OCI-M2 (cell line): ENCODE measurements around the gene SURF4.

Source experiments
- DNase-seq: peaks from one replicate; lab custom pipeline; 2025; ENCODE audit not compliant: unreplicated experiment; lab: John Stamatoyannopoulos, UW

Gene SURF4

DNA sequence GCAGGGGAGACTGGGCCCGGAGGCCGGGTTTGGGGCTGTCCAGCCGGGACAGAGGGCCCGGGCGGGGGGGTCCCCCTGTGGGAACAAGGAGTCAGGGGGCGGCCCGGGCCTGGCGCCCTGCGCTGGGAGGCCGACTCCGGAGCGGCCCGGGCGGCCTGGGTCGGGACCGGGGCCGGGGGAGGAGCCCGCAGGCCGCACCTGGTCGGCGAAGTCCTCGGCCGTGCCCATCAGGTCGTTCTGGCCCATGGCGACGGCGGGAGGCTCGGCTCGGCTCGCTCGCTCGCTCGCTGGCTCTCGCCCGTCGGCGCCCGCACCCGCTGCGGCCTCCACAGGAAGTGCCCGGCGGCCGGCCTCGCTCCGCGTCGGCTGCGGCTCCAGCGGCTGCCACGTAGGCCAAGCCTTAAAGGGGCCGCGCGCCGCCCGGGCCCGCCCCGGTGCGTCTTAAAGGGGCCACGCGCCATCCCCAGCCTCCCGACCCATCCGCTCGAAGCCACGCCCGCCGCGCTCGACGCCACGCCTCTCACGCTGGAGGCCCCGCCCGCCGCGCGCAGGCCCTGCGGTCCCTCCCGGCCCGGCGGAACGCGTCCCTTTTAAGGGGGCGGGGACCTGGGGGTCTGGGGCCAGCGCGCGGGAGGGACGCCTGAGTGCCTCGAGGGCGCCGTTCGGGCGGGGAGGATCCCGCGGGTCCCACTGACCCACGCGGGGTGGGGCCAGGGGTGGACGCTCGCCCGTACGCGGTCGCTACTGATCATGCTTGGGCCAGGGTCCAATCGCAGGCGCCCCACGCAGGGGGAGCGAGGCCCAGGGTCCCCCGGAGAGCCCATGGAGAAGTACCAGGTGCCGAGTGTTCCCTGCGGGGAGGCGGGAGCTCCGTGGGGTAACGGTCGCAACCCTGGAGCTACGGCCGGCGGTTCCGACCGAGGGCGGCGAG lies at the start of gene SURF4, which contains the start of gene STKLD1:
TSS of gene SURF4 (minus strand) at position 337 of the 931 bp plus-strand sequence. CDS start at position 246, 91 bp downstream.
TSS of gene STKLD1 (plus strand) at position 643 of the 931 bp plus-strand sequence. CDS start at position 751, 108 bp downstream.
- DNase-seq = peak; percentile 54

DNA sequence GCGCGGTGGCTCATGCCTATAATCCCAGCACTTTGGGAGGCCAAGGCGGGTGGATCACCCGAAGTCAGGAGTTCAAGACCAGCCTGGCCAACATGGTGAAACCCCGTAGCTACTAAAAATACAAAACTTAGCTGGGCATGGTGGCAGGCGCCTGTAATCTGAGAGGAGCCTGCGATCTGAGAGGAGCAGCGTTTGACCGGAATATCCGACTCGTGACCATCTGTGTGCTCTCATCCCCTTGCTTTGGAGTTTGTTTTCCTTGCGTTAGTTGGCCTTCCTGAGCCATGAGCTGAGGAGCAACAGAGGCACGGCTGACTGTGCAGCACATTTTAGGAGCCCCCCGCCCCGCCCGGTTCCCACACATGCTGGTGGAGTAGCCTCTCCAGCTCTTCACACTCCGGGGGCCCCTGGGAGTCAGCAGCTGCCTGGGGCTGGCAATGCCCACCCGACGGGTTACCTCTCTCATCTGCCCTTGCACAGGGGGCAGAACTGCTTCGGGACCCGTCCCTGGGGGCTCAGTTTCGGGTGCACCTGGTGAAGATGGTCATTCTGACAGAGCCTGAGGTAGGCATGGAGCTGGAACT lies 49.3 kb upstream of the SURF4 start:
- DNase-seq = no peak

DNA sequence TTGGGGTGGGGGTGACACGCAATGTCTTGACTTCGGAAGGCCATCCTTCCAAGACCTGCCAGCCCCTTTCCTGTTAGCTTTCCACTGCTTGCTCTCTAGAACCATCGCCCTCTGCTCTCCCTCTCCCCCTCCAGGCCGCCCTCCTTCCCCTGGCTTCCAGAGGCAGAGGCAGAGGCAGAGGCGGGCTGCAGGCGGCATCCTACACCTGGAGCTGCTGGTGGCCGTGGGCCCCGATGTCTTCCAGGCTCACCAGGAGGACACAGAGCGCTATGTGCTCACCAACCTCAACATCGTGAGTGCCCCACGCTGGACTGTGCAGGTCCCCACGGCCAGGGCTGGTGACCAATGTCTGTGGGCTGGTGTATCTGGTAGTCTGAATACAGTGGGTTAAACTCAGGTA lies 48.3 kb upstream of the SURF4 start:
- no peak for DNase-seq

DNA sequence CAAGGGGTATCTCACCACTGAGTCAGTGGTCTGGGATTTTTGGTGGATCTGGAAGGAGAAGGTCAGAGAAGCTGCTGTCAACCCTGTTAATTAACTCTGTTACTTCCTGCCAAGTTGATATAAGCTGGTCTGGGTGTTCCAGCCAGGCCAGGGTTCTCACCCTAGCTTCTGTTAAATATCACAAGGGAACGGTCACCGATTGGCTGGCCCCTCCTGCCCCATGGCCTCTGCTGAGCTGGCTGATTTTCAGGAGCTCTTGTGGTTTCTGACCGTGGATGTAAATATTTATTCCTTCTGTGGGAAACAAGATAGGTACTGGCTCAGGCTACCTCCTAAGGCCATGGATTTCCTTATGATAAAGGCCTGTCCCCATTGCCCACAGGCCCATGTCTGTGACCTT lies 47.4 kb upstream of the SURF4 start:
- DNase-seq = no peak

DNA sequence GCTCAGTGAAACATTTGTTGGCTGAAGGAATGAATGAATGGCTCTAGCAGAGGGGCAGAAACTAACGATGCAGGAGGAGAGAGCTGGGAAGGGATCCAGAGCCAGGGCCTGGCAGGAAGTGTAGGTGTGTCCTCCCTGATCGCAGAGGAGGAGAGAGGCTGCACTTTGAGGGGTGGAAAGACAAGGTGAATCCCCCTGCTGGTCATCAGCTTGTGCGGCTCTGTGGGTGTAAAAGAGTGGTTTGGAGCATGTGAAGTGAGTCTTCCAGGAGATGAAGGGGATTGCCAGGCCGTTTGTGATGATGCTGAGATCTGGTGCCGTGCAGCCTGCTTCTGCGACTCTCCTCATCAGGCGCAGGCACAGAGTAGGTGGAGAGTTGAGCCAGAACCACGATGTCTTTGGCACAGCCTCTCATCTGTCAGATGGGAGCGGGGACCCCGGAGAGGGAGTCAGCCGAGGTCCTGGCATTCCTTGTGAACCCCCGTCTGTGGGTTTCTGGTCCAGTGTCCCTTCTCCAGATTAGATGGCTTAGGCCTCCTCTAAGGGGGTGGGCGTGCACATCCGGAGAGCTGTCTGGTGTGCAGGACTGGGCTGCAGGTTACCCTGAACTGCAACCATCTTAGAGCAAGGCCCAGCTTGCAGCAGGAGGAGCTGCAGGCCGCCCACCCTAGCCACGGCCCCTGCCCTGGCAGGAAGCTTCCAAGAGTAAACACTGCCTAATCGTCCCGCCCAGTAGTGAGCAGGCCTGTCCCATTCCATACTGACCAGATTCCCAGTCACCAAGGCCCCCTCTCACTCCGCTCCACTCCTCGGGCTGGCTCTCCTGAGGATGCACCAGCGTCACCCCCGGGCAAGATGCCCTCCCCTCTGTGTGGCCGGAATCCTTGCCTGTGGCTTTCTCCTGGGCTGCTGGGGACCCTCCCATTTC lies 46.0 kb upstream of the SURF4 start, which contains the start of gene ADAMTS13:
TSS of gene ADAMTS13 (plus strand) at position 753 of the 928 bp plus-strand sequence. CDS start at position 830, 77 bp downstream.
- no peak for DNase-seq

DNA sequence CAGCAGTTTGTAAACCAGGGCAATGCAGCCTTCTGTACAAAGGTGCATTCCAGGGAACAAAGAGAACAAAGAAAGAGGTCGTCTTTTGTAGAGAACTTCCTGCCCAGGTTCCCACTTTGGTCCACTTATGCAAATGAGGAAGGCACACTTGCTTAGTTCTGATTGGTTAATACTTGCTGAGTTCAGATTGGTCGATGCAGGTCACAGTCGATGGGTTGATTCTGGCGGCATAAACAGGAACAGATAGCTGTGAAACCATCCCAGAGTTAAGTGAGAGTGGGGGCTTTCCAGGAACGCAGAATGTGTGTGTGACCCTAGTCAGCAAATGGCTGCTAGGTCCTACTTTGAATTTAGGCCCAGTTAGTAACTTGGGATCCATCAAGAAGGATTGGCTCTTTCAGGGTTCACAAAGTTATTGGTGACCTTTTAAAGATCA lies 44.5 kb upstream of the SURF4 start:
- DNase-seq = no peak

DNA sequence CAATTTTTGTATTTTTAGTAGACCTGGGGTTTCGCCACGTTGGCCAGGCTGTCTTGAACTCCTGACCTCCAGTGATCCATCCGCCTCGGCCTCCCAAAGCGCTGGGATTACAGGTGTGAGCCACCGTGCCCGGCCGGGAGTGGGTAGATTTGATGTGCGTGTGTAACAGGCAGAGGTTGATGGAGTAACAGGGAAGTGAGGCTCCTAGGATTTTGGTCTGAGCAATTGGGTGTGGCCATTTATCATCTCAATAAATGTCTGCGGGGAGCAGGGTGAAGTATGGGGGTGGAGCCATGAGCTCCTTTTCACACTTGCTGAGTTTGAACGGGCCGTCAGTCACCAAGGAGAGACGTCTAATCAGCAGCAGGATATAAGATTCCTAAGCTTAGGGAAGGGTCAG lies 43.1 kb upstream of the SURF4 start:
- no peak for DNase-seq

DNA sequence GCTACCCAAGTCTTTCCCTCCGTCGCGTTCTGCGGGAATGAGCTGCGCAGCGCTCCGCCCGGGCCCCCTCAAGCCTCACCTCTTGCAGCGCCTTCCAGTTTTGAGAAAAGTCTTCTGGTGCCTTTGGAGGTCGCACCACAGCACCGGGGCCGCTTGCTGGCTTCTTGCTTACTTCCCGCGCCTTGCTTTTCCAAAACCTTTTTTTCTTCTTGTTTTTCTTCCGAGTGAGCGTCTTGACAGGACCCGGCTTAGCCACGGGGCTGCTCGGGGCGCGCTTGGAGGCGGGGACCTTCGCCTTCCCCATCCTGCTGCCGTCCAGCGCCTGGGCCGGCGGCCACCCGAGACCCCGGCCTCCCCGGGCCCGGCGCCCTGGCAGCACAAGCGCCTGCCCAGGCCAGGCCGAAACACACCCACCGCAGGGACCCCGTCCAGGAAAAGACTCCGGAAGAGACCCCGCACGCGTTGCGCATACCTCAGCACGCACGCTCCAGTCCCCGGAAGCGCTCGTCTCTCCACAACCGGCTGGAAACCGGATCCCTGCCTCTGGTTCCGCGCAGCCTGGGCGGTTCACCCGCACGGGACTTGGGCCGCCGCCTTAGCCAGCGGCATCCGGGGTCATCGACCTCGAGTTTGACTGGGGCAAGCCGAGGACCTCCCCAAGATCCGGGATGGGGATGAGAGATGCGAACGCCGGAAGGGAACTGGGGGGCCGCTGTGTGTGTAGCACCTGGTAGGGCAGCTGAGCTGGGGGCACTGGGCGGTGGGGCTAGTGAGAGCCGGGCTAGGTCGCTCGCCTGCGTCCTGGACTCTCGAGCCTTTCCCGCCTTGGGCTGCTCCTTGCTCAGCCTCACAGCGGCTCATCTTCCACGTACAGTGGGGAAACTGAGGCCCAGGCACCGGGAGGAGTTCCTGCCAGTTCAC lies 41.9 kb upstream of the SURF4 start, which contains the start of gene REXO4:
TSS of gene REXO4 (minus strand) at position 470 of the 921 bp plus-strand sequence. CDS start at position 304, 166 bp downstream.
- peak; percentile 20 for DNase-seq

DNA sequence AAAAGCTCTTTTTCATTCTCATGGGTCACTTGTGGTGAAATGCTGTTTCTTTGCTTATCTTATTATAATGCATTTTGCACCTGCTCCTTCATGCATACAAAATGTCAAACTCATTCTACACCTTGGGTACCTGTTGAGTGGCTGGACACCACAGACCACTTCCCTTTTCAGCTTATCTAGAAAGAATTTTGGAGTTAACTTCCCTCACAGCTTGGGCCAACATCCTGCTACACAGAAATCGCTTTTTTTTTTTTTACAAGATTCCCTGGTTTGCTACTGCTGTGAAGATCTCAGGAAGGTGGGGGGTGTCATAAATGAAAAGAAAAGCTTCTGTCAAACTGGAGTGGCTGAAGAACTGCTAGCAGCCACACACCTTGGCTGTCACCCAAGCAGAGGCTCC lies 39.3 kb upstream of the SURF4 start:
- DNase-seq = no peak

DNA sequence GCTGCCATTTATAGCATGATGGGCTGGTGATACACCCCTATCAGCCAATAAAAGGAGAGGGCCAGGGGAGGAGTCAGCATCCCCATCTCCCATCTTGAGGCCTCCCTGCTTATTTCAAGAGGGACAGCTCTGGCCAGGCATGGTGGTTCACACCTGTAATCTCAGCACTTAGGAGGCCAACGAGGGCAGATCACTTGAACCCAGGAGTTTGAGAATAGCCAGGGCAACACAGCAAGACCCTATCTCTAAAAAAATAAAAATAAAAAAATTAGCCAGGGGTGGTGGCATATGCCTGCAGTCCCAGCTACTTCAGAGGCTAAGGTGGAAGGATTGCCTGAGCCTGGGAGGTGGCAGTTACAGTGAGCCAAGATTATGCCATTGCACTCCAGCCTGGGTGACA lies 32.2 kb upstream of the SURF4 start:
- DNase-seq = no peak

DNA sequence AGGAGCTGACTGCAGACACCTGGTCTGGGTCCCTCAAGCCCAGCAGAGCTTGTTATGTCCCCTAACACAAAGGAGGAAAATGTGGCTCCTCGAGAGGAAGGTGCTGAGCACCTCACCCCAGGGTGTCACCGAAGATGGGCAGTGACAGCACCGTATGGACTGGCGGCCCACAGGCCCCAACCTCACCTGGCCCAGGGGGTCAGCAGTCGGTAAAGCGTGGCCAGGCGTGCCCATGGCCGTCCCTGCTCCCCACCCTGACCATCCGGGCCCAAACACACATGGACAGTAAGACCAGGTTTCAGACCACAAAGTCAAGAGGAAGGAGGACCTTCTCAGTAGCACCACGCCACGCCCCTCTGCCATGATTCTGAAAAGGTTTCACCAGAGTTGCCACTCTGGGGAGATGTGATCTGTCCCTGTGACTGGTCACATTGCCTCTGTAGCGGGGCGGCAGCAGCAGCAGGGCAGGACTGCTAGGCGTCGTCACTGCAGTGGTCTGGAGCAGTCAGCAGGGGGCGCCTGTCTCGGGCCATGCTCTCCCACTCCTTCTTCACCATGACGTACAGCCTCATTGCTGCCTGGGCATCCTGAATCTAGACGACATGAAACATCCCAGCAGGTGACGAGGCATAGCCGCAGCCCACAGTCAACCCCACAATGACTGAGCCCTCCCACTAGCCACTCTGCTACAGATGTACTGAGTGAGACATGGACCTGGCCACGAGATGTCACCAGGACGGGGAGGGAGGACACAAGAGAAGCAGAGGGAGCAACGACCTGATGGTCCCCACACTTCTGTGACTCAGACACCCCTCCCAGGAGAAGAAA lies 30.8 kb upstream of the SURF4 start:
- DNase-seq = no peak

DNA sequence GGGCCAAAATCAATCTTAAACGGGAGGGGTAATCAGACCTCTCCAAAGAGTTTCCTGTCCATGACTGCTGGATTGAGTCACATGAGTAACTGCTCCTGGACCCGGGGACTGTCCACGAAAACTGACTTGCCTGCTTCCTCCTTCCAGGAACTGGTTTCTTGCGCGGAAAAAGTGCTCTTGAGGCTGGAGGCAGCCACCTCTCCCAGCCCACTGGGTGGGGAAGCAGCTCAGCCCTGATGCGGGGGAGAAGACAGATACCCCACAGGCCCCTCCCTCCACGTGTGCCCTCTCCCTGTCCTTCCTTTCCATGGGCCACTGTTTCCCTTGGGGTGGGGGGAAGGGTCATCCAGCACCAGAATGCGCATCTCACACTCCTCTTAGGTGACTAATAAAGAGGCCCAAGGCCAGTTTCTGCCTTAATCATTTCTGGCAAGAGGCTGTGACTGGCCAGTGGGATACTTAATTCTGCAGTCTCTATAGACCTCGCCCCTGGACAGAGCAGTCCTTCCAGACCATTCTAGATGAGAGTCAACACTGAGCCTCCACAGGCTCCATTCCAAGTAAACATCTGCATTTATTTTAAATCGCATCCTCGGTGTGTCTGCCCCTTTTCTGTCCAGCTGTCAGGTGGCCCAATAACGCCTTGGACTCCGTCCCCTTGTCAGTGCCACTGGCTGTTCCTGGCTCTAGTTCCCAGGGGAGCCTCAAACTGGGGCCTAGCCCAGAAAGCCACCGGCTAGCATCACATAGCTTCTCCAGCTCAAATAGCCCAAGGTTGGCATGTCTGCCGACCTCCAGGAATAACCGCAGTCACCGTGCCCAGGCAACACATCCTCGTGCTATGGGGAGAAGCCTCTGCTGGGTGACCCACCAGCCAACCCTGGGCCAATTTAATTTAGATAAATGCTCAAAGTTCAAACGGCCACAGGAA lies 29.9 kb upstream of the SURF4 start:
- DNase-seq = no peak

DNA sequence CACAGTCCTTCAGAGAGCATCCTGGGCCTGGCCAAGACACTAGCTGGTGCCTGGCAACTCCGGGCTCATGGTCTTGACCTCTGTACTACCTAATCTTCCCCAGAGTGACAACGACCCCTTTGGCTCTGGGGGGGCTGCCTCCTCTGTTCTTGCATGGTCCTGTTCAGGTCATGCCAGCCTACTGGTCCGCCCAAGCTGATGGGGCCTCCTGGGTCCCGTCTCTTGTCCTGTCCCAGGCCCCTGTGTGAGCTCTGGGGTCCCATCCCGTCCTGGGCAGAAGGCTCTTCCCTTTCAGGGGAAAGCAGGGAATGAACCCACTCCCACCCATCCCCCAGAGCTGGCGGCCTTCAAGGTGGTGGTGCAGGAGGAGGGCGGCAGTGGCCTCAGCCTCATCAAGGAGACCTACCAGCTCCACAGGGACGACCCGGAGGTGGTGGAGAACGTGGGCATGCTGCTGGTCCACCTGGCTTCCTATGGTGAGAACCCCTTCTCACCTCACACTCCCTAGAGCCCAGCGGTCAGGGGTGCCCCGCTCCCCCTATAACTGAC lies 28.7 kb upstream of the SURF4 start:
- DNase-seq = no peak

DNA sequence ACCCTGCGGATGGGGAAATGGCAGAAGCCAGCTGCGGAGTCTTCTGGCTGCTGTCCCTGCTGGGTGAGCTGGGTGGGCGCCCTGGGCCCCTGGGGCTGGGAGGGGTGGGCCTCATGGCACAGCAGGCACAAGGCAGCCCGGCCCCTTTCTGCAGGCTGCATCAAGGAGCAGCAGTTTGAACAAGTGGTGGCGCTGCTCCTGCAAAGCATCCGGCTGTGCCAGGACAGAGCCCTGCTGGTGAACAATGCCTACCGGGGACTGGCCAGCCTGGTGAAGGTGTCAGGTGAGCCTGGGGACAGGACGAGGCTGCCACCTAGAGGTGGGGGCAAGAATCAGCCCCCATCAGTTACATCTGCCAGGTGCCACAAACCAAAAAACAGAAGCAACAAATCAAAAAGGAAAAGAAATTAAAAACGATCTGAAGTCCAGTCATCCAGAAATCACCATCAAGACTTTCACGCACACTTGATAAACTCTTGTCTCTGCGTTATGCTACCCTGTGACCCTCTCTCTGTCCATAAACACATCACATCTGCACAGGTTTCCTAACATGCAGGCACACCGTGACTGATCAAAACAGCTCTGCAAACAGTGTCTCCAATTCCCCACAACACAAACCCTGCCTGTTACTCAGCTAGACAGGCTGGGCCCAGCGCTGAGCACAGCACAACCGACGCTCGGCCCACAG lies 28.1 kb upstream of the SURF4 start:
- DNase-seq = no peak

DNA sequence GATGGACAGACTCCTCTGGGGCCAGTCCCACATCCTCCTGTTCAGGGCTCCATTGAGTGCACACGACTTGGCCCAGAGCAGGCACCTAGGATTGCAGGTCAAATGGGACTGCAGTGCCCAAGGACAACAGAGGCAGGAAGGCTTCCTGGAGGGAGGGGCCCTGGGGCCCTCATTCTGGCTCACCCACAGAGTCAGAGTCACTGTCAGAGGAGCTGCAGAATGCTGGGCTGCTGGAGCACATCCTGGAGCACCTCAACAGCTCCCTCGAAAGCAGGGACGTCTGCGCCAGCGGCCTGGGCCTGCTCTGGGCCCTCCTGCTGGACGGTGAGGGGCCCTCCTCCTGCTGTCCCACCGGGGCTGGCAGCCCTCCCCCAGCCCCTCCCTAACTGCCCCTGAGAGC lies 26.8 kb upstream of the SURF4 start:
- DNase-seq = no peak

DNA sequence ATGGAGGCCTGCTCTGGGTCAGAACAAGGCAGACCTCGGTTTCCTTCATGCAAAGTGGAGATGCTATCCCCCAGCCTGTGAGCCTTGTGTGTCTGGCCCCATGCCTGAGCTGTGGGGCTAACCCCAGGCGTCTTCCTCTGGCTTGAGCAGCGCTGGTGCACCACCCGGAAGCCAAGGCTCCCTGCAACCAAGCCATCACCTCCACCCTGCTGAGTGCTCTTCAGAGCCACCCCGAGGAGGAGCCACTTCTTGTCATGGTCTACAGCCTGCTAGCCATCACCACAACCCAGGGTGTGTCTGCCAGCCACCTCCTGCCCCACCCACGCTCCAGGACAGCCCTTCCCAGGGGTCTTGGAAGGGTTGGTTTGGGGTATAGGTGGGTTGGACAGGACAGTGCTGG lies 25.7 kb upstream of the SURF4 start:
- DNase-seq = no peak

DNA sequence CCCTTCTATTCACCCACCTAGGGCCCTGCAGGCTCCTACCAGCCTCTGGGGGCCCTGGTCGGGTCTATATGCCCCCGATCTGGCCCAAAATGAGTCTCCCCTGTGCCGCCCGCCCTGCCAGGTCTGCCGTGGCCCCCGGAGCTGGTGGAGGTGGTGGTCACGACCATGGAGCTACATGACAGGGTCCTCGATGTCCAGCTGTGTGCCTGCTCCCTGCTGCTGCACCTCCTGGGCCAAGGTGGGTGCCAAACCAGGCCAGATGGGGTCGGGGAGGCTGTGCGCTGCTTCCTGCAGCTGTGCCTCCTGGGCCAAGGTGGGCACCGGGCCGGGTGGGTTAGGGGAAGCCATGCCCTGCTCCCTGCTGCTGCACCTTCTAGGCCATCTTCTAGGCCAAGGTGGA lies 24.4 kb upstream of the SURF4 start:
- DNase-seq = no peak
